Ovary (tissue), 3 donors: ENCODE results near the gene RUFY3.

ENCODE experiments used
- CTCF ChIP-seq, 3 donors: fragments of 450-650 bp in 2 of 3; fragments of 200-600 bp in 1 of 3; IDR thresholded peaks; one replicate each; pipeline versions ENCODE4 v1.5.1 to v1.8.0; 2016 to 2022; ENCODE audit warnings: antibody characterized with exemption in 3 of 3, mild to moderate bottlenecking in 1 of 3
- POLR2A ChIP-seq: fragments of 450-650 bp; IDR thresholded peaks from one replicate; pipeline ENCODE4 v1.6.1; 2017; ENCODE audit warnings: antibody characterized with exemption, mild to moderate bottlenecking, moderate library complexity
- donor health status: DM: no; HTN: no; CAD: no.

DNA sequence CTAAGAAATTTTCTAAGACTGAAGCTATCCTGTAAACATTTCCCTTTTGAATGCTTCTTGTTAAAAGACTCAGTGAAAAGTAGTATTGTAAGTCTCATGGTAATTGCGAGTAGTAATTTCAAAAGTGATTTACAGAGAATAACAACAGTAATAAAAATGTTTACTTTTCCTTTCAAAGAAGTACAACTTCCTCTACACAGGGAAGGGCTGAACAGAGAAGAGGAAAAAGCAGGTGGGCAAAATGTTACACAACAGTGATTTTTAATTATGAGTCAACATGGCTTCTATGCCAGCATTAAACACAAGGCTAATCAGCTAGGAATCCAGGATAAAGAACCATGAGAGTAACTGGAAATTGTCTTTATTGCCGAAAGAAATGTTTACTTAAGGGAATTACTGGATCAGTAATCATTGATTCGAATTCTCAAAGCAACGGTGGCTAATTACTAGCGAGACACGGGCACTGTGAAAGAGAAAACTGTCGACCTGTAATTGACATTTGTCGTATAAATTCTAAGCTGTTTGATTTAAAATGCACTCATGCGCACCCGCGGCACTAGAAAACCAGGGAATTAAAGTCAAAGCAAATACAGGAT, 18.0 kb upstream of the RUFY3 start:
- TF ChIP-seq CTCF (IDR thresholded peaks at IDR 0.05) (no peak), POLR2A (no peak)
